Keratinocyte (primary cell): Measurements from ENCODE around the gene KRT34. TPM values are rescaled to one million over a fixed set of nuclear protein-coding genes. Genes with fewer than 3 reads are reported as not detected.

Experiments
- DNase-seq: peaks from one replicate; pipeline ENCODE4 v3.0.0-alpha.2; 2011; ENCODE audit warnings: low read depth, missing footprints, low spot score
- FAIRE-seq: peaks from 2 replicates; lab custom pipeline; 2011; peaks lifted over from hg19 to GRCh38; lab: Jason Lieb, UNC
- H2AFZ ChIP-seq: 2 replicates; pipeline ENCODE4 v1.6.0; 2012; ENCODE audit warnings: low read length, control low read depth, inconsistent platforms; ENCODE audit not compliant: control insufficient read depth
- H3K27ac ChIP-seq: 2 replicates; pipeline ENCODE4 v1.5.1; 2011; ENCODE audit warnings: low read length; ENCODE audit not compliant: control insufficient read depth, insufficient read depth
- H3K27me3 ChIP-seq: 3 replicates; pipeline ENCODE4 v1.6.0; 2011; ENCODE audit warnings: low read length; ENCODE audit not compliant: control insufficient read depth, insufficient read depth; ENCODE audit errors: extremely low read depth
- H3K36me3 ChIP-seq, 2 experiments: 2 replicates in 1 of 2; 3 replicates in 1 of 2; pipeline ENCODE4 v1.5.1; 2011; ENCODE audit warnings: low read length in 2 of 2, mild to moderate bottlenecking in 1 of 2; ENCODE audit not compliant: control insufficient read depth in 2 of 2, insufficient read depth in 2 of 2; ENCODE audit errors: extremely low read depth in 1 of 2
- H3K4me1 ChIP-seq: 3 replicates; pipeline ENCODE4 v1.5.1; 2011; ENCODE audit warnings: low read length; ENCODE audit not compliant: control insufficient read depth, insufficient read depth; ENCODE audit errors: extremely low read depth
- H3K4me2 ChIP-seq: 3 replicates; pipeline ENCODE4 v1.6.0; 2011; ENCODE audit warnings: low read depth, low read length; ENCODE audit not compliant: control insufficient read depth, insufficient read depth; ENCODE audit errors: extremely low read depth
- H3K4me3 ChIP-seq, 3 experiments: fragments of 200-600 bp in 1 of 3; sonication (generic) in 1 of 3; 2 replicates in 2 of 3; 3 replicates in 1 of 3; pipeline ENCODE4 v1.5.1; 2011 to 2016; ENCODE audit warnings: low read length in 3 of 3, mild to moderate bottlenecking in 3 of 3, control low read depth in 2 of 3, inconsistent platforms in 1 of 3, low read depth in 1 of 3, mixed read lengths in 1 of 3, mixed run types in 1 of 3, moderate library complexity in 1 of 3; ENCODE audit not compliant: control insufficient read depth in 2 of 3, insufficient read depth in 2 of 3; ENCODE audit errors: extremely low read depth in 1 of 3
- H3K79me2 ChIP-seq: 2 replicates; pipeline ENCODE4 v1.6.0; 2012; ENCODE audit warnings: low read length; ENCODE audit not compliant: control insufficient read depth, insufficient read depth
- H3K9ac ChIP-seq: 3 replicates; pipeline ENCODE4 v1.6.0; 2011; ENCODE audit warnings: low read length; ENCODE audit not compliant: control insufficient read depth, insufficient read depth; ENCODE audit errors: extremely low read depth
- H3K9me1 ChIP-seq: 3 replicates; pipeline ENCODE4 v1.6.0; 2011; ENCODE audit warnings: low read length; ENCODE audit not compliant: control insufficient read depth, insufficient read depth; ENCODE audit errors: extremely low read depth
- H3K9me3 ChIP-seq: 2 replicates; pipeline ENCODE4 v1.5.1; 2012; ENCODE audit warnings: low read depth, low read length; ENCODE audit not compliant: control insufficient read depth
- H4K20me1 ChIP-seq: 3 replicates; pipeline ENCODE4 v1.6.0; 2011; ENCODE audit warnings: low read length; ENCODE audit not compliant: control insufficient read depth, insufficient read depth; ENCODE audit errors: extremely low read depth
- EZH2 ChIP-seq: IDR thresholded peaks from one replicate; pipeline ENCODE4 v1.6.1; 2012; ENCODE audit warnings: inconsistent platforms, mild to moderate bottlenecking, low read length, moderate library complexity
- dilution Hi-C: fragments of 300-500 bp; cut with MboI; formaldehyde crosslinking; loops from one replicate; pipeline ENCODE4 v1.7.0; 2020; ENCODE audit warnings: low sequenced_read_pairs; ENCODE audit not compliant: extremely low pct_ligation_motif_present
- polyA plus RNA-seq, 5 experiments: library from polyadenylated mRNA; depleted of rRNA in 3 of 5; stranded (reverse) in 3 of 5; stranded (forward) in 1 of 5; unstranded in 1 of 5; fragments of >200 nt; gene quantifications; 1 replicate in 1 of 5; 2 replicates in 3 of 5; 3 replicates in 1 of 5; pipeline versions ENCODE4 v1.2.1 to v1.2.3, GENCODE V29; 2011 to 2012; ENCODE audit warnings: missing spikeins in 2 of 5, low read depth in 1 of 5, low replicate concordance in 1 of 5
- TF ChIP-seq, protein P1 (sequence below), 3 experiments: IDR thresholded peaks in 1 of 3; conservative IDR thresholded peaks in 1 of 3; optimal IDR thresholded peaks in 1 of 3; 2 replicates in 2 of 3; 3 replicates in 1 of 3; pipeline versions ENCODE3 to v1.5.1; 2011; ENCODE audit warnings: low read length in 3 of 3, mild to moderate bottlenecking in 3 of 3, moderate library complexity in 2 of 3, control low read depth in 1 of 3, inconsistent platforms in 1 of 3; ENCODE audit not compliant: insufficient read depth in 2 of 3; ENCODE audit errors: extremely low read depth in 1 of 3

KRT34 gene
- polyA plus RNA-seq, 1 donor (not counting 4 experiments of a cell fraction or from before 2014, with no cell fraction given): 4.8 TPM

DNA sequence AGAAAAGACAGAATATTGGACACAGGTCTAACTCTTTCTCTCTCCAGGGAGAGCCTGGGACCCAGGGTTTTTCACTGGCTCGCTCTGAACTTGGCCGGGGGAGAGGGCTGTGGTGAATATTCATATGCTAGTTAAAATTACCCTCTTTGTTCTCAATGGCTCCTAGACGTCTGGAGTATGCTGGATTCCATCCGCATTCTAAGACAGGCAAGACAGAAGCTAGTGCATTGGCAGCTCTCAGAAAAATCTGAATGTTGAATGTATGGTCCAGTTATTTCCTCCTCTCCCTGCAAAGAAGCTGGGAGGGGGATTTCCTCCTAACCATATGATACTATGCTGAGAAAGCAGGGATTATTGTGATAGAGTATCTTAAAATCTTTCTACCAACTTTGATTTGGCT is 5.6 kb upstream of the KRT34 start:
- Histone ChIP-seq H3K9me1 (no peaks in the 10 kb centered on the region), H2AFZ (no peak overlapping the region), H3K4me1 (peaks cover 13% of the 10 kb centered on the region), H3K4me3 (no peak overlapping the region), H3K27ac (no peak overlapping the region), H3K27me3 (no peaks in the 10 kb centered on the region), H4K20me1 (no peaks in the 10 kb centered on the region), H3K79me2 (no peaks in the 10 kb centered on the region), H3K36me3 (no peaks in the 10 kb centered on the region), H3K9me3 (no peaks in the 10 kb centered on the region), H3K4me2 (no peak overlapping the region), H3K9ac (no peak overlapping the region)
- dilution Hi-C loops: no loop called here
- FAIRE-seq (no peak), DNase-seq (no peak)
- TF ChIP-seq, protein P1, sequence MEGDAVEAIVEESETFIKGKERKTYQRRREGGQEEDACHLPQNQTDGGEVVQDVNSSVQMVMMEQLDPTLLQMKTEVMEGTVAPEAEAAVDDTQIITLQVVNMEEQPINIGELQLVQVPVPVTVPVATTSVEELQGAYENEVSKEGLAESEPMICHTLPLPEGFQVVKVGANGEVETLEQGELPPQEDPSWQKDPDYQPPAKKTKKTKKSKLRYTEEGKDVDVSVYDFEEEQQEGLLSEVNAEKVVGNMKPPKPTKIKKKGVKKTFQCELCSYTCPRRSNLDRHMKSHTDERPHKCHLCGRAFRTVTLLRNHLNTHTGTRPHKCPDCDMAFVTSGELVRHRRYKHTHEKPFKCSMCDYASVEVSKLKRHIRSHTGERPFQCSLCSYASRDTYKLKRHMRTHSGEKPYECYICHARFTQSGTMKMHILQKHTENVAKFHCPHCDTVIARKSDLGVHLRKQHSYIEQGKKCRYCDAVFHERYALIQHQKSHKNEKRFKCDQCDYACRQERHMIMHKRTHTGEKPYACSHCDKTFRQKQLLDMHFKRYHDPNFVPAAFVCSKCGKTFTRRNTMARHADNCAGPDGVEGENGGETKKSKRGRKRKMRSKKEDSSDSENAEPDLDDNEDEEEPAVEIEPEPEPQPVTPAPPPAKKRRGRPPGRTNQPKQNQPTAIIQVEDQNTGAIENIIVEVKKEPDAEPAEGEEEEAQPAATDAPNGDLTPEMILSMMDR (optimal IDR thresholded peaks at IDR 0.05 in 1 of 3, IDR thresholded peaks at IDR 0.05 in 1 of 3, conservative IDR thresholded peaks at IDR 0.05 in 1 of 3; ENCODE audit: extremely low read depth in 1 of 3, insufficient read depth in 2 of 3, low read length in 3 of 3): no peak
- TF ChIP-seq EZH2: no peak

DNA sequence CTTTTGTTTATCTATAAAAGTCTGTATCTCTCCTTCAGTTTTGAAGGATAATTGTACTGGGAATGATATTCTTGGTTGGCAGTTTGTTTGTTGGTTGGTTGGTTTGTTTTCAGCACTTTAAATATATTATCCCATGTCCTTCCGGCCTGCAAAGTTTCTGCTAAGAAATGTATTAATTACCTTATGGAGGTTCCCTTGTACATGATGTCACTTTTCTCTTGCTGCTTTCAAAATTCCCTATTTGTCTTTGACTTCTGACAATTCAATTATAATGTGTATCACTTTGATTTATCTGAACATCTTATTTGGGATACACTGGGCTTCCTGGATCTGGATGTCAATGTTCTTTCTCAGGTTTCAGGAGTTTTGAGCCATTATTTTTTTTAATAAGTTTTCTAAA is 4.1 kb upstream of the KRT34 start:
- H3K79me2 ChIP-seq: no peaks in the 10 kb centered on the region
- H3K9me3 ChIP-seq: no peaks in the 10 kb centered on the region
- H3K4me2 ChIP-seq: no peak overlapping the region
- dilution Hi-C loops: no loop called here
- H3K36me3 ChIP-seq: no peaks in the 10 kb centered on the region
- no peaks in the 10 kb centered on the region for H3K9me1 ChIP-seq
- no peak overlapping the region for H3K4me3 ChIP-seq
- H4K20me1 ChIP-seq: no peaks in the 10 kb centered on the region
- no peak for TF ChIP-seq EZH2
- TF ChIP-seq, protein P1 (optimal IDR thresholded peaks at IDR 0.05 in 1 of 3, IDR thresholded peaks at IDR 0.05 in 1 of 3, conservative IDR thresholded peaks at IDR 0.05 in 1 of 3; ENCODE audit: extremely low read depth in 1 of 3, insufficient read depth in 2 of 3, low read length in 3 of 3): no peak
- peaks cover 5% of the 10 kb centered on the region for H3K4me1 ChIP-seq
- DNase-seq: no peak
- no peak overlapping the region for H2AFZ ChIP-seq
- H3K27me3 ChIP-seq: no peaks in the 10 kb centered on the region
- H3K27ac ChIP-seq: no peak overlapping the region
- no peak overlapping the region for H3K9ac ChIP-seq
- FAIRE-seq: no peak
